Stimulated activated CD4-positive, alpha-beta T cell treated with anti-CD3 and anti-CD28 coated beads, TNF-alpha, amount 100 ng/mL, for 1 hour (primary cell): ENCODE results near the gene PRPF38B.
"Not testable (repeated sequence)": the region's sequence is repeated elsewhere in the genome, so short reads cannot be mapped to it uniquely, and the experiment has no call there.

ENCODE experiments used
- DNase-seq, 3 donors: peaks; one replicate each; pipeline ENCODE4 v3.0.0-alpha.2; 2020; ENCODE audit warnings: low read depth in 3 of 3, low spot score in 1 of 3

The PRPF38B gene

DNA sequence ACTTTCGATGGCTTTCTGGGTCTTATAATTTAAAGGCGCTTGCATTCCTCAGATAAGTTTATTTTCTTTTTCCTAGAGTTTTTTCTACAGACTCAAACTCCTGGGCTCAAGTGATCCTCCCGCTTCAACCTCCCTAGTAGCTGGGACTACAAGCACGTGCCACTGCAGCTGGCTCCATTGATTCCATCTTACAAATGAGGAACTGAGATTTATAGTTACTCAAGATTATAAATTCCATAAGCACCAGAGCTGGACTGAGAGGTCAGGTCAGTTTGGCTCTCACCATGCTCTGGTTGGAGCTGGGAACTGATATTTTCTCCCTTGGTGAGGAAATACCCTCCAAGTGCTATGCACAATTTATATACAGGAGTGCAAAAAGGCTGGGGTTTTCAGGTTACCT lies 13.4 kb upstream of the PRPF38B start:
- no peak for DNase-seq

DNA sequence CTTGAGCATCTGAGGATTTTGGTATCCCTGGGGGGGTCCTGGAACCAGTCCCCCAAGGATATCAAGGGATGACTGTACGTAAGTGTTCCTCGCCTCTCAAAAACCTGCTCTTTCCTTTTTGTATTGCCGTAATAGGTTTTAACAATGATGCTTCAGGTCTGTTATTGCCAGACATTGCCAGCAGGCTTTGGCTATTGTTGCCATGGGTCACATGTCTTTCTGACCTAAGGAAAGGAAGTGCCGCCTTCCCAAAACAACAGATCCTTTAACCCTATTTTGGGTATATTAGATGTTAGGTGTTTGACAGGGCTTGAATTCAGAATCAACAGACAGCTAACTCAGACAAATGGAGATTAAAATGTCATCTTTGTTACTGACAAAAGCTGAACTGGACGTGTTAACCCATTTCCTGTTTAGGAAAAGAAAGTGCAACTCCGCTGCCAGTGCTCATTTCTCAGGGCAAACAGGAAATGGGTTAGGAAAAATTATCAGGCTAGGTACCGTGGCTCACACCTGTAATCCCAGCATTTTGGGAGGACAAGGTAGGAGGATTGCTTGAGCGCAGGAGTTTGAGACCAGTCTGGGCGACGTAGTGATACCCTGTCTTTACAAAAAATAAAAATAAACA lies 12.4 kb upstream of the PRPF38B start:
- no peak for DNase-seq

GRCh38 chr1:108681701-108682100 lies 10.4 kb upstream of the PRPF38B start:
- not testable (repeated sequence) for DNase-seq

DNA sequence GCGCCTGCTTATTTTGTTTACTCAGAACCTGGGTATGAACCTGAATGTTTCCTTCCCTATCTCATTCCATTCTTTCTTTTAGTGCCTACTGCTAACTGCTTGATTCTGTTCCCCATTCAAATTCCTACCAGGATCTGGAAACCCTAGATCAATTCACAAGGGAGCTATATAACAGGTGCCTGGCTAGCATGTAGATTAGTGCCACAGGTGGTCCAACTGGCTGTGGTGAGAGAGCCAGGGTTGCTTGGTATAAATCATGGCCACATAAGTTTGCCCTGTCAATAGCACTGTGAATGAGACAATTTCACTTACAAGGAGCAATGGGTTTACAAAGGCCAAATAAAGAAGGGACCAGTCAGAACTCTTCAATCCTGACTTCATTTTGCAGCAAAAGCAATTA lies 6.6 kb upstream of the PRPF38B start:
- no peak for DNase-seq

- no peak for DNase-seq
Observed at GRCh38 chr1:108686614-108687313, 5.3 kb upstream of the PRPF38B start.

DNA sequence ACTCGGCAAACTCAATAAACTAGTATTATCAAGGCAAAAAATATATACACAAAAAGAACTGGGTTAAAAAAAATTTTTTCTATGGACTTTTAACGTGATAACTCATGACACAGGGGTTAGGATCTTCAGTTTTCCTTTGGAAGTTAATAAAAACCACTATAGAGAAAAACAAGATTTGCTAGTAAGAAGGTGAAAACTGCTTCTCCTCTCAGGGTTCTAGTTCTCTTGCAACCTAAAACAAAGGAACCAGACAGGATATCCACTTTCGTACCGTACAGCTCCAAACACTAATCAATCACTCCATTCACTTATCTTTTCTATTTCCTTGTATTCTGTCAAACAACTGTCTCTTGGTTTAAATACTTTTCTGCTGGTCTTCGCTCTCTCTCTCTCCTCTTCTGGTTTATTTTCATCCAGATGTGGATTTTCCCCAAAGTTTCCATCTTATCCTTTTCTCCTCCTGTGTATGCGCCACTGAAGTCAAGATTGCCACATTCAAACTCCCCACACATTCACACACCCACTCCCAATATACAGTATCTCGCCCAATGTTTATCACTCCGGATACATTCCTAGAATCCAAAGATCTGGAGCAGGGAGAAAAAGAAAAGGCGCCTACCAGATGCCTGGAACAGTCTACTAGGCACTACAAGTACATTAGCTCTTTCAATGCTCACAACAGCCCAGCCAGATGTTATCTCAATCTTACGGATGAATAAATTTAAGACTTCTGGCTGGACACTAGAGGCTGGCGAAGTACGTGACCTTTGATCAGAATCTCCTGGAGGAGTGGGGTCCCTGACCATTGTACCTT lies 775 bp upstream of the PRPF38B start:
- no peak for DNase-seq

DNA sequence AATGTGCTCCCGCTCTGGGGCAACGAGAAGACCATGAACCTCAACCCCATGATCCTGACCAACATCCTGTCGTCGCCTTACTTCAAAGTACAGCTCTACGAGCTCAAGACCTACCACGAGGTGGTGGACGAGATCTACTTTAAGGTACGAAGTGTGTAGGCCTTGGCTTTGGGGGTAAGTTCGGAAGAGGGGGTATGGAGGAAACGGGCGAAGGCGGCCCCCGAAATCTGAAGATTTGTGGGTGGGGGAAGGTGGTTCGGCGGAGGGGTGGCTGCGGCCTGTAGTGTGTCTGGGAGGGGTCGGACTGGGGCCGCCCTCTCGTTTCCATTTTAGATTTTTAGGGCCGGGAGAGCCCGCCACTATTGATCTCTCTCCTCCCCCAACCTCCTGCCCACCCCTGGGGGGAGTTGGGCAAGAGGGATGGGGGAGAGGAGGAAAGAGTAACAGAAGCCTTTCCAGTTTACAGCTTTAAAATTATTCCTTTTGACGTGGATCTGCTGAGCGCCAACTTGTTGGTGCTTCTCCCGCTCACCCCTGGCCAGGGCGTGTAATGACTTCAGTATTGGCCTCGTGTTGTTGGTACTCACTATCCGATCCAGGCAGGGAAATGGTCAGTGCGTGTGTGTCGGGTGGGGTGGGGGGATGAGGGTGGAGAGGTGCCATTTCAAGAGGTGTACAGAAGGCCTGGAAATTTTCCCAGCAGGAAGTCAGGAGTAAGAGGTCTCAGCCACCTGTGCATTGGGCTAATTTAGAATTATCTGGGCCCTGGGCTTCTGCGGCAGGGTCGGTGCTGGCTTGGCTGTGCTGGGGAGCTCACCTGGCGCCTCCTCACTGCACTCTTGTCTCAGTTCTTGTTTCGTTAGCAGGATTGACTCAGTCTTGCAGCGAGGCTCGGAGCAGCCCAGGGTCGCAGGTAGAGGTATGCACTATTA lies 880 bp downstream of the PRPF38B start:
- peak; percentile 40 to 49 (median 44) for DNase-seq

DNA sequence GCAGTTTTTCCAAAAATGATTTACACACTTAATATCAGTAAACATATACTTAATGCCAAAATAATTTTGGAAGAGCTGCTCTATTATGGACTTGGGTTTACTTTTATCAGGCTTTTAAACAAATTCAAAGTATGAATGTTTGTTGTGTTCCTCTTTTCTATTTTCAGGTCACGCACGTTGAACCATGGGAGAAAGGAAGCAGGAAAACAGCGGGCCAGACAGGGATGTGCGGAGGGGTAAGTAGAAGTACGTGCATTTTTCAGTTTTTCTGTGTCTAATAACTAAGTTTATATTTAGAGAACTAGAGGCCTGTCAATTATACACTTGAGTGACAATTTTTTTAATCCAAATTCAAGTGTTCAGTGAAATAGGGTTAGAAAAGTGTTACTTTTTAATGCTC lies 3.4 kb downstream of the PRPF38B start:
- DNase-seq, result no peak

DNA sequence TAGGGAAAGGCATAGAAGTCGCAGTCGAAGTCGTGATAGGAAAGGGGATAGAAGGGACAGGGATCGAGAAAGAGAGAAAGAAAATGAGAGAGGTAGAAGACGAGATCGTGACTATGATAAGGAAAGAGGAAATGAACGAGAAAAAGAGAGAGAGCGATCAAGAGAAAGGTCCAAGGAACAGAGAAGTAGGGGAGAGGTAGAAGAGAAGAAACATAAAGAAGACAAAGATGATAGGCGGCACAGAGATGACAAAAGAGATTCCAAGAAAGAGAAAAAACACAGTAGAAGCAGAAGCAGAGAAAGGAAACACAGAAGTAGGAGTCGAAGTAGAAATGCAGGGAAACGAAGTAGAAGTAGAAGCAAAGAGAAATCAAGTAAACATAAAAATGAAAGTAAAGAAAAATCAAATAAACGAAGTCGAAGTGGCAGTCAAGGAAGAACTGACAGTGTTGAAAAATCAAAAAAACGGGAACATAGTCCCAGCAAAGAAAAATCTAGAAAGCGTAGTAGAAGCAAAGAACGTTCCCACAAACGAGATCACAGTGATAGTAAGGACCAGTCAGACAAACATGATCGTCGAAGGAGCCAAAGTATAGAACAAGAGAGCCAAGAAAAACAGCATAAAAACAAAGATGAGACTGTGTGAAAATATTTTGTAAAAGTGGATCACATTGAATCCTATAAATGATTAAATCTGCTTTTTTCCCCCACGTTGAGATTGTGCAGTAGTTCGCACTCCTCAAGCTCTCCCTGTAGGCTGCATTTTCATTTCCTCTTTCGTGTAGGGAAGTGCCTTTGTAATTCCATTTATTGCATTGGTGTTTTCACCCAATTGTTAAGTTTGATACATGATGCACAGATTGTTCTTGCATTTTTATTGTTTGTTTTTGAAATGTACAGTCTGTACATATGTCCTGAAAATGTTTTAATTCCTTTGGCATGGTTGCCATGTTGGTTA lies 7.5 kb downstream of the PRPF38B start:
- DNase-seq, result no peak

GRCh38 chr1:108701176-108701849 lies 9.2 kb downstream of the PRPF38B start:
- DNase-seq, result no peak

DNA sequence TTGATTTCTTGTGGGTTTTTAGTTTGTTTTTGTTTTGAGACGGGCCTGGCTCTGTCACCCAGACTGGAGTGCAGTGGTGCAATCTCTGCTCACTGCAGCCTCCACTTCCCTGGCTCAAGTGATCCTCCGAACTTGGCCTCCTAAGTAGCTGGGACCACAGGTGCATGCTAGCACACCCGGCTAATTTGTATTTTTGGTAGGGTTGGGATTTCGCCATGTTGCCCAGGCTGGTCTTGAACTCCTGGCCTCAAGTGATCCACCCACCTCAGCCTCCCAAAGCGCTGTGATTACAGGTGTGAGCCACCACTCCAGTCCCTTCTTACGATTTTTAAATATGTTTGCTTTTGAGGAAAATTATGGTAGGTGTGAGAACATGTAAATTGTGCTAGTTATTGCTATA lies 10.0 kb downstream of the PRPF38B start:
- DNase-seq, result not testable (repeated sequence)

DNA sequence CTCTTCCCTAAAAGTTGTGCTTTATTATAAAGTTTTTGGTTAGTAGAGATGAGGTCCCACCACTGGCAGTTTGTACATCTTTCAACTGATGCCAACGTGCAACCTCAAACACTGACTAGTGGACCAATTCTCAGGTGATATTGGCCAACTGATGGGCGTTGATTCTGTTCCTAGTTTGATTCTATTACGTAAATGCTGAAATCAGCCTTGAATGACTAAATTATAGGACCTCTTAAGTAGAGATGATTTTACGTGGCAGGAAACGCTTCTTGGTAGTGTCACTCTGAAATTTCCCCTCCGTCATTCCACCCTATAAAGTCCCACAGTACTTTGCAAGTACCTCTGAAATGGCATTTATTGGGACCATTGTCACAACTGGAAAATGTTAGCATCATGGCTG lies 11.8 kb downstream of the PRPF38B start:
- DNase-seq, result no peak

- DNase-seq, result no peak
Observed at GRCh38 chr1:108704496-108704895, 12.4 kb downstream of the PRPF38B start.

- no peak for DNase-seq
Observed at GRCh38 chr1:108706643-108707042, 14.5 kb downstream of the PRPF38B start.

- DNase-seq, result peak; percentile 13 to 40 (median 32)
Observed at GRCh38 chr1:108708691-108709660, 16.9 kb downstream of the PRPF38B start.

- DNase-seq, result no peak
Observed at GRCh38 chr1:108712606-108713150, 20.6 kb downstream of the PRPF38B start, which contains the start of gene FNDC7. FNDC7 (plus strand) TSS chr1:108712908; CDS start chr1:108712934, 26 bp downstream.

DNA sequence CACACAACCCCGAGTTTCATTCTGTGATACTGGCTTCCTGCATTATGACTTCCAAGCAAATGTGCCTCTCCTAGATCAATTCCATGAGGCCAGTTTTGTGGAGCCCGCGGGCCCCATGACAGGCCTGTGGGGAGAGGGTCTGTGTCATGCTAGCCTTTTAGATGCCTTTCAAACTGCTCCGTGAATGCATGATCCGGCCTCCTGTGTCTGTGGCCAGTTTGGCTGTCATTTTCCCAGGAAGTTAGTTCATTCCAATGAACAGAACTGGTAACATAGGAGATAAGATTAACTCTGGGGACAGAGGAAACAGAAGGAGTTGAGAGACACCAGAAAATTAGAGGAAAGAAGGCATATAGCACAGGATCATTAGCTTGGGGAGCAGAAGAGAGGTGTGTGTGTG lies 23.8 kb downstream of the PRPF38B start:
- no peak for DNase-seq
